Fibroblast of skin of left biceps (primary cell): ENCODE data around the gene UBL3.

Experiments used
- DNase-seq, 2 experiments: peaks; one replicate each; pipeline ENCODE4 v3.0.0-alpha.2; 2013; ENCODE audit warnings: low read depth in 2 of 2

UBL3 gene

GRCh38 chr13:29850213-29850898, at the start of gene UBL3:
Gene UBL3 (minus strand): TSS chr13:29850617. CDS start chr13:29849538, 1,079 bp downstream.
- DNase-seq, result peak; percentile 94

- DNase-seq, result no peak
These were observed 46.7 kb upstream of the UBL3 start for GRCh38 chr13:29897102-29897501.

DNA sequence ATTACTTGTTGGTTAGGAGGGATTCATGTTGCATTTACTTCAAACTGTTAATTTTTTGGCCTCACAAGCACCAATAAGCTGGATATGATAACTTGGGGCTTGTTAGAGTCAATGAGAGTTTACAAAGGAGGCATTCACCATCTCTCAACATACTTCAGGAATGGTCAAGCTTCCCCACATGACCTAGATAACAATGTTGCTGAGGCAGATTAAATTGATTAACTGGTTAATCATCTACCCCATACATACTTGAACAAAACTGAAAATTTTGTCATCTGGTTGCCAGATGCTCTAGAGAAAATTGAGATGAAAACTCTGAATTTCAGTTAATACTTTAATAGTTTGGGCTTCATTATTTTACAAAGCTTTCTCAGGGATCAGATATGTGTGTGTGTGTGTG, 43.0 kb upstream of the UBL3 start:
- DNase-seq, result peak; percentile 67 to 76

- DNase-seq, result no peak
These were observed 41.7 kb upstream of the UBL3 start for GRCh38 chr13:29892151-29892550.

- no peak for DNase-seq
These were observed 38.7 kb upstream of the UBL3 start for GRCh38 chr13:29889111-29889510.

GRCh38 chr13:29888306-29888705, 37.9 kb upstream of the UBL3 start:
- DNase-seq, result no peak

DNA sequence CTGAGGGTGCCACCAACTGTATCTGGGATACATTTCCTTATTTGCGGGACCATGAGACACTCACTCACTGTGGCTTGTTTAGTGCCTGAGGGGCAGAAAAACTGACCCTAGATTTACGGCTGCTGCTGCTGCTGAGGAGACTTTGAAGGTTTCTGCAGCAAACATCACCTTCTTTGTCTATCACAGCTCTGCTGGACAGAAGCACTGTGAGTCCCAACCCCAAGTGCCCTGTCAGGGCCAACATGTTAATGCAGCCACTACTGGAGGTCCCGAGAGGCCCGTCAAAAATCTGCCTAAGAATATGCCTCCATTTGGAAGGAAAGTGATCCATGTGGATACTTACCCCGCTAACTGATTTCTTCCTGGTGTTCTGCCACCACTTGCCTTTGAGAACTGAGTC, 37.3 kb upstream of the UBL3 start:
- no peak for DNase-seq

DNA sequence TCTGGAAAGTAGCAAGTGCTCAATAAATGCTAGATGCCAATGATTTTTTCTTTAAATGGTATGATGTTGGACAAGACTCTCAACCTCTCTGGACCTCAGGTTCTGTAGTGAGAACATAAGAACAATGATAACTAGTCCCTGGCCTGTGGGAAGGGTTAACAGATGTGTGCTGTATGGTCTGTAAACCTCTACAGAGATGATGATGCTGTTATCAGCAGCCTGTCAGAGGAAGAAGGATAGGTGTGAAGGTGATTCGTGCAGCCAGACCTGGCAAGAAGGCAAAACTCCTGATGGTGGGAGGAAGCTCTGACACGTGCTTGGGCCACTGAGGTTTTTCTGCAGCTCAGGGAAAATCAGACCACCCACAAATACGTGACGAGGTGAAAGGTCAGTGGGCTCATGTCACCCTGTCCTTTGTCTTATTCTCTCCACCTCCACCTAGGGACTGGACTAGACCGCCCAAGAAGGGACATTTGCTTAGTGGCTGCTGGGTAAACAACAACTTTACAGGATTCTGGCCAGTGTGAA, 36.7 kb upstream of the UBL3 start:
- DNase-seq, result no peak

DNA sequence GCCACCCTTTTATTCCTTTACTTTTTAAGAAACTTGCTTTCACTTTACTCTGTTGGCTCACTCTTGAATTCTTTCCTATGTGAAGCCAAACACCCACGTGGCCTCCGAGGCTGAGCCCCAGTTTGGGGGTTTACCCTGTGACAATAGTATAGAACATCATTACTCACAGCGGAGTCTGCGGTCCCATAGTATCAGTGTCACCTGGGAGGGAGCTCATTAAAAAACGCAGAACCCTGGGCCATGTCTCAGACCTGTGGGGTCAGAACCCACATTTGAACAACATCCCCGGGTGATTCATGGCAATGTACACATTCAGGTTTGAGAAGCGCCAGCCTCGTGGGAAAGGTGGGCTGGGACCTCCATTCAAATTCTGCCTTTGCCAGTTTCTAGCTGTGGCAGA, 36.0 kb upstream of the UBL3 start:
- no peak for DNase-seq

- no peak for DNase-seq
These were observed 35.6 kb upstream of the UBL3 start for GRCh38 chr13:29885989-29886388.

DNA sequence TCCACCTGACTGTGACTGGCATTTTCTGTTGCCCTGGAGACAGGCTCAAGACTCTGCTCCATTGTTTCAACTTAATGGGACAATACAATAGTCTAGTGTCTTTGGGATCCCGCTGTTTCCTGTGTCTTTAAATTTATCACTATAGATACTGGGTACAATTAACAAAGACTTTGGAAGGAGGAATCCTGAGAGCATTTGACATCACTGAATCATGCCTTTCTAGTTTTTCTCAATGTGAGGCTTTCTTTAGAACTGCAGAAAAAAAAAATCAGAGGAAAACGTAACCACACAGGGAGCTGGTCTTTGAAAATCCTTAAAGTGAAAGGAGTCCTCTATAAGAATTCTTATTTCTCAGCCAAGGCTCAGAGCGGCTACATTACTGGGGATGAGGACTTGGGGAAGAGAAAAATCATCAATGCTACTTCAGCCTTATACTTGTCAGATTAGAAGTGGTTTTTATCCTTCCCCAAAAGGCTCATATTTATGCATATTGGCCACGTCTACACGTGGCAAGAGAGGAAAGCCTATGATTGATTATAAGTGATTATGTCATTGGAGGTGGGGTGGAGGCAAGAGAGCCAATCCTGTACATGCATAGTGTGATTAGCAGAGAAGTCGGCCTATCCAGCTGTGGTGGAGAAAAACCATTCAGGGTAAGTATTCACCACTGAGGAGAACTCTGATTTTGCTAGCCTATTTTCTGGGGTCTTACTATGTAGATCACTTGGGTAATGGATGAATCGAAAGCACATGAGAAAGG, 34.4 kb upstream of the UBL3 start:
- DNase-seq, result no peak

DNA sequence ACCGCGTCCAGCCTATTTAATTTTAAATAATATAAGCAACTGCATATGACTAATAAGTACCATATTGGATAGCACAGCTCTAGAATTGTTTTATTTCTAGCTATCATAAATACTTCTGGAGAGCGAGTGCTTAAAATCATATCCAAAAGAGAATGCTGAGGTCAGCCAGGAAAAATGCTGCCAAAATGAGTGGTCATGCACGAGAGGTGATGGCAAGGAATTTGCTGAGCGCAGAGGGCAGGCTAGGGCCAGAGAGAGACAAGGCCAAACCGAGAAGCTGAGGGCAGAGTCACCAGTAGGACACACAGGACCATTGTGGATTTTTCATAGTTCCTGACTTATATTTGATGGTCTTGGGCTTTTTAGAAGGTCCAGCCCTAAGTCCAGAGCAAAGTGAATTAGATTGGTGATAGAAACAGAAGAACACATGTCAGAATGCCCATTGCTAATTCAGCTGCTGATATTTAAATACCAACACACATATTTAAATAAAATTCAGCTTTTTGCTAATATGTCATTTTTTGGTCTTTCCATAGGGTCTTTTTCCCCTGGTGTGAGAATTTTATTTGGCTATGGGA, 33.6 kb upstream of the UBL3 start:
- DNase-seq, result no peak

- DNase-seq, result no peak
These were observed 31.7 kb upstream of the UBL3 start for GRCh38 chr13:29882076-29882475.

GRCh38 chr13:29878101-29878500, 27.7 kb upstream of the UBL3 start:
- no peak for DNase-seq

DNA sequence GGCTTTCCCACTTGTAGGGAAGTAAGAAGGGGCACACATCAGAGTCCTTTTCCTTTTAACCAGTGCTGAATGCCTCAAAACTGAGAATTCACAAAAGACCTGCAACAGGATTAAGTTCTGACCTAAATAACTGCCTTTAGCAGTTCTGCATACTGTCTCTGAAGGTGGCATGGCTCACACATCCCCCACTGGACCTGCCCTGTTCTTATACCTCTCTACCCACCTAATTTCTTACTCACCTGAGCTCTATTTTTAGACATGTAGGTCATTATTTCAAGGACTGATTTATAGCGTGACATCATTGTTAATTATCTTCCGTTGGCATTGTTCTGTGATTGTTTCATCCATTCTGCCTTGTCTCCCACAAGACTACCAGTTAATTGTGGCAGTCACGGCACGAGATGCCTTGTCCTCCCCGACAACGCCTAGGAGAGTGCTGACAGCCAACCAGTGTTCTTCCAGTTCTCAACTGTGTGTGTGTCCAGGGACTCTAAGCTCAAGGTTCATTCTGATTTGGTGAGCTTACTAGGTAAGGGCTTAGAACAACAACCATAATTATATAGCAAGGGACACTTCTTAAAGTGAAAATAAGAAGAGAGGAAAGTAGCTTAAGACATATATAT, 27.1 kb upstream of the UBL3 start:
- DNase-seq, result no peak

DNA sequence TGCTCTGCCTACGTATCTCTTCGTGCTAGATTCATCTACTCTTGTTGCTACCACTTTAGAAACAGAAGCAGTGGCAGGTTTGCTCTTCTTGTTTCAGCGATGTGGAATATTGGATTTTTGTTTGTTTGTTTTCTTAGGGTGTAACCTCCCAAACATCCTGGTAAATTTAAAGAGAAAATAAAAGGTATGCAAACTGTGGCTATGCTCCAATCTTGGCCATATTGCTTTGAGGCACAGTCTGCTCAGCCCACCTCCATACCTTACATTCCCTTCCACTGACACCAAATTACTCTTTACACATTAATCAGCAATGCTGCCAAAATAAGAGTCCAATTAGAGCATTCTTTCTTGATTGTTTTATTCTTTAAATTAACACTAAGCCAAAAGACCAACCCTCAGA, 25.2 kb upstream of the UBL3 start:
- no peak for DNase-seq

- no peak for DNase-seq
These were observed 18.2 kb upstream of the UBL3 start for GRCh38 chr13:29868581-29868980.

DNA sequence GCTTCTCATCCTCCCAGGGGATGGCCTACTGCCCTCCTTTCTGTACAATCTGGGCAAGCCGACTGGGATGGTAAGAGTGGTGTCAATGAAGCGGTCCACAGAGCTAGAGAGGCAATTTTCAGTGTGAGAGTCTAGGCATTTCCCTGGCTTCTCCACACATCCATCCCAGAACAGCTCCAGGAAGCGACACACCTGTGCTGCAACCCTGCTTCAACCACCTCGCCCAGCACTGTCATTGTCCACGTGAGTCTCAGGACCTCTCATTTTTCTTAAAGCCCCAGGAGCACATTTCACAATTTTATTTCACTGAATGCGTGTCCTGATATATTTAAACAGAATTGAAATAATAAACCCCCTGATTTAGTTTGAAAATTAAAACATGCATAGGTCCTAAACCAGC, 15.5 kb upstream of the UBL3 start:
- DNase-seq, result no peak

GRCh38 chr13:29861694-29862110, 11.3 kb upstream of the UBL3 start:
- peak; percentile 97 to 98 for DNase-seq

DNA sequence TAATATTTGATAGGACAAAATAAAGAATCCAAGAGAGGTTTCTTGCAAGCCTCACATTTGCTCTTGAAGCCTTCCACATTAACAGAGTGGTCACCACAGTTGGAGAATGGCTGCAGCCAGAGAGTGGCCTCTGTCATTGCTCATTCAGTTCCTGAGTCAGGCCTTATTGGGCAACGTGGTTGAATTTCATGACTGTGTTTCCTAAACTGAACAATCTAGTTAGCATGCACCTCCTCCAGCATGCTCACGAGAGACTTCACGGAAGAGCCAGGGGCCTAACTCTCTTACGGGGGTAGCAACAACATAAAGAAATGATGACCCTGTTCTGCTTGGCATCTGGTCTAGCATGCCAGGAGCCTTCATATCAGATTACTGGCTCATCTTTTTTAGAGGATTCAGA, 9.6 kb upstream of the UBL3 start:
- DNase-seq, result no peak

GRCh38 chr13:29858667-29859066, 8.2 kb upstream of the UBL3 start:
- DNase-seq, result no peak

DNA sequence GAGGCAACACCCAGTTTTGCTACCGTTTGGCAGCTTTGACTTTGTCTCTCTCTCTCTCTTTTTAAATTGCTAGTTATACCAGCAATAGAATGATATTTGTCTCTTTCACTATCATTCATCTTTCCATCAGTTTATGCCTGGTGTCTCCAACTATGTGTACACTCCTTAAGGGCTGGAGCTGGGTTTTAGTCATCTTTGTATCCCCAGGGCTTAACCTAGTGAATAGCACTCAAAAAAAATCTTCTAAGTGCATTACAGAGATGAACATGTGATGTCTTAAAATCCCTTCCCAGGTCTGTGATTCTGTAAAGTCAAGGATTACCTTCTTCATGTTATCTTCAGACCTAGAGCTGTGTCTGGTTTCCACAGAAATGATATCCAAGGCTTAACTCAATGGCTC, 7.8 kb upstream of the UBL3 start:
- no peak for DNase-seq
